Sigmoid colon (tissue), 4 donors: ENCODE data around the gene CCDC102B.

Source experiments
- CTCF ChIP-seq, 4 experiments: fragments of 450-650 bp in 3 of 4; fragments of 200-600 bp in 1 of 4; IDR thresholded peaks; one replicate each; pipeline ENCODE4 v1.5.1; 2016 to 2019; ENCODE audit warnings: antibody characterized with exemption in 4 of 4, mild to moderate bottlenecking in 3 of 4, moderate library complexity in 2 of 4
- EP300 ChIP-seq, 4 donors: sonication (generic); formaldehyde crosslinking; IDR thresholded peaks; one replicate each; pipeline ENCODE4 v1.6.1; 2017; ENCODE audit warnings: antibody characterized with exemption in 4 of 4
- POLR2A ChIP-seq, 2 donors: fragments of 450-650 bp; IDR thresholded peaks; one replicate each; pipeline ENCODE4 v1.6.1; 2016; ENCODE audit warnings: antibody characterized with exemption in 2 of 2, mild to moderate bottlenecking in 2 of 2, moderate library complexity in 2 of 2

GRCh38 chr18:68956650-68957049 lies 158.8 kb downstream of the CCDC102B start:
- TF ChIP-seq CTCF (IDR thresholded peaks at IDR 0.05) (no peak), POLR2A (IDR thresholded peaks at IDR 0.05) (no peak), EP300 (IDR thresholded peaks at IDR 0.05) (no peak)
